Heart right ventricle (tissue), 16 donors: ENCODE results near the gene MUC22. TPM values are rescaled to one million over a fixed set of nuclear protein-coding genes. Genes with fewer than 3 reads are reported as not detected.

Experiments used
- ATAC-seq, 8 donors: fragments of 200-7000 bp; cut with Tn5 transposase; one replicate each; pipeline ENCODE4 v1.9.1; 2020; ENCODE audit warnings: mild to moderate bottlenecking in 8 of 8, moderate library complexity in 8 of 8, moderate number of reproducible peaks in 1 of 8
- DNase-seq, 2 donors: peaks; one replicate each; pipeline ENCODE4 v3.0.0-alpha.2; 2020
- H3K27ac ChIP-seq, 10 donors: fragments of 200-600 bp; sonication (generic) in 2 of 10; one replicate each; pipeline versions ENCODE4 v1.5.0 to v1.8.0; 2020 to 2022; ENCODE audit warnings: mild to moderate bottlenecking in 3 of 10
- H3K27me3 ChIP-seq, 7 donors: fragments of 200-600 bp; one replicate each; pipeline ENCODE4 v1.8.0; 2021 to 2022; ENCODE audit warnings: mild to moderate bottlenecking in 2 of 7
- H3K36me3 ChIP-seq, 9 donors: fragments of 200-600 bp; sonication (generic) in 1 of 9; one replicate each; pipeline versions ENCODE4 v1.5.0 to v1.8.0; 2020 to 2022; ENCODE audit warnings: mild to moderate bottlenecking in 2 of 9
- H3K4me1 ChIP-seq, 9 donors: fragments of 200-600 bp; sonication (generic) in 1 of 9; one replicate each; pipeline versions ENCODE4 v1.5.0 to v1.8.0; 2020 to 2022; ENCODE audit warnings: mild to moderate bottlenecking in 4 of 9
- H3K4me3 ChIP-seq, 10 donors: fragments of 200-600 bp; sonication (generic) in 2 of 10; one replicate each; pipeline versions ENCODE4 v1.5.0 to v1.8.0; 2020 to 2022; ENCODE audit warnings: mild to moderate bottlenecking in 7 of 10, moderate library complexity in 2 of 10
- H3K9me3 ChIP-seq, 11 donors: fragments of 200-600 bp in 10 of 11; sonication (generic) in 2 of 11; one replicate each; pipeline versions ENCODE4 v1.5.0 to v1.8.0; 2013 to 2022; ENCODE audit warnings: mild to moderate bottlenecking in 2 of 11, control low read depth in 1 of 11, moderate library complexity in 1 of 11
- CTCF ChIP-seq, 9 donors: fragments of 200-600 bp; sonication (generic) in 2 of 9; IDR thresholded peaks; one replicate each; pipeline versions ENCODE4 v1.5.0 to v1.8.0; 2021 to 2022; ENCODE audit warnings: antibody characterized with exemption in 9 of 9, mild to moderate bottlenecking in 5 of 9, moderate library complexity in 1 of 9
- WGBS, 2 donors: extraction: QIAGEN DNeasy Blood & Tissue Kit; methylation state at CpG; one replicate each; pipeline ENCODE4 v1.1.7; 2013; ENCODE audit warnings: inconsistent platforms in 1 of 2; 5-methylcytosine and 5-hydroxymethylcytosine counted together
- intact Hi-C, 10 donors: fragments of 100-400 bp; cut with DNase I; formaldehyde crosslinking; loops; one replicate each; pipeline versions ENCODE4 v1.11.1 to v1.14.2; 2022
- polyA plus RNA-seq, 2 donors: library from polyadenylated mRNA; stranded (reverse); fragments of 200-250 nt; gene quantifications; one replicate each; pipeline ENCODE4 v1.2.3, GENCODE V29; 2013
- total RNA-seq, 10 donors: library from RNA; stranded (reverse); fragmentation: NEBNext Ultra II Directional in 3 of 10; extraction: Animal tissue kit (Norgen Biotek cat#: 25700) in 3 of 10; gene quantifications; one replicate each; pipeline versions ENCODE4 v1.2.1 to v1.2.4, GENCODE V29; 2021 to 2023
- donor health status: Arrhythmogenic right ventricular cardiomyopathy.
- donor health status: ischemic (EF 13 %, LVEDD 7.1; RV severe dilation, severe dysfunction).
- donor health status: healthy with polysubstance abuse.
- donor health status: DM: no; HTN: yes; CAD: no.
- donor health status: DM: no; HTN: no; CAD: no.
- donor health status: ischemic (EF 25% LVEDD 6.9; RV normal size, moderate dysfunction).
- donor health status: ischemic (EF 25% LVEDD 5.7; RV mildly dilated, moderate dysfunction).
- donor health status: healthy.
- donor health status: DM: yes; HTN: yes; CAD: no.
- donor health status: Ischemic cardiomyopathy.
- donor health status: ischemic (EF 35%, LVEDD 5.7; RV mildly dilated, moderate dysfunction).
- donor health status: nonischemic (EF 11% LVEDD 7.7; RV severe dilation, severe dysfunction).
- donor health status: DM: yes; HTN: yes; CAD: no.
- donor health status: PGD.
- donor health status: ischemic (EF 29% LVEDD 5.4; RV normal size, mild dysfunction).
- donor health status: nonischemic (EF 23%, LVEDD 6.1; RV moderate dilation, normal function).

Gene MUC22
- total and polyA plus RNA-seq, 12 donors = under 0.01 to 0.64 (median 0.24) TPM

DNA sequence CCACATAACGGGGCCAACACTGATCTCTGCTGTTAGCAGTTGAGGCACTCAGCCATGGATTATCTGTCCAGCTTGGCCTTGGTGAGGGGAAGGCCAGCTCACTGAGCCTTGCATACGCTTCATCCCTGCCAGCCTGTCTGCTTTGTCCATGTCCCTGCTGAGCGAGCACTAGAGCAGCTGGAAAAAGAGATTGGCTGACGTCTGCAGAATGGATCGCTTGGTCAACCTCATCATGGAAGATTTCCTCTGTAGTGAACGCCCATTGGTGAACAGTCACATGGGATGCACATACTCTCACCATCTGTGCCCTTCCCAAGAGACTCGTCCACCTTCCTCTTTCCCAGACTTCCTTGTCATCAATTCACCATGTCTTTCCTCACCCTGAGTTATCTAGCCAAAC is 26.9 kb downstream of the MUC22 start:
- ATAC-seq (peak in 3 of 8 donors; percentile 35 to 60 (median 42)), DNase-seq (no peak)
- Histone ChIP-seq H3K9me3 (no peaks in the 10 kb centered on the region), H3K27me3 (peaks cover 0 to 12% (median 0%) of the 10 kb centered on the region in 7 donors), H3K27ac (no peak overlapping the region), H3K4me3 (no peak overlapping the region), H3K36me3 (no peaks in the 10 kb centered on the region), H3K4me1 (no peaks in the 10 kb centered on the region)
- intact Hi-C loops = loop anchor here in 1 of 10 donors (5.0 kb wide), 1 partner anchor 100 kb away; no protein-coding TSS in a partner anchor
- 72 to 77% methylated on average over 7 of the region's 7 CpGs for WGBS, 2 donors
- no peak for TF ChIP-seq CTCF (IDR thresholded peaks at IDR 0.05)

- H3K36me3 ChIP-seq = no peaks in the 10 kb centered on the region
- H3K4me1 ChIP-seq = peaks cover 0 to 1% (median 0%) of the 10 kb centered on the region in 9 donors
- 51 to 59% methylated on average over 3 of the region's 3 CpGs for WGBS, 2 donors
- no peaks in the 10 kb centered on the region for H3K9me3 ChIP-seq
- DNase-seq (no peak), ATAC-seq (peak in 1 of 8 donors; percentile 12)
- no peak overlapping the region for H3K27ac ChIP-seq
- no peak for TF ChIP-seq CTCF (IDR thresholded peaks at IDR 0.05)
- intact Hi-C loops = loop anchor here in 1 of 10 donors (5.0 kb wide), 1 partner anchor 100 kb away; no protein-coding TSS in a partner anchor
- H3K27me3 ChIP-seq = peaks cover 0 to 12% (median 0%) of the 10 kb centered on the region in 7 donors
- no peak overlapping the region for H3K4me3 ChIP-seq
Measured at GRCh38 chr6:31037682-31038081, 27.4 kb downstream of the MUC22 start.

DNA sequence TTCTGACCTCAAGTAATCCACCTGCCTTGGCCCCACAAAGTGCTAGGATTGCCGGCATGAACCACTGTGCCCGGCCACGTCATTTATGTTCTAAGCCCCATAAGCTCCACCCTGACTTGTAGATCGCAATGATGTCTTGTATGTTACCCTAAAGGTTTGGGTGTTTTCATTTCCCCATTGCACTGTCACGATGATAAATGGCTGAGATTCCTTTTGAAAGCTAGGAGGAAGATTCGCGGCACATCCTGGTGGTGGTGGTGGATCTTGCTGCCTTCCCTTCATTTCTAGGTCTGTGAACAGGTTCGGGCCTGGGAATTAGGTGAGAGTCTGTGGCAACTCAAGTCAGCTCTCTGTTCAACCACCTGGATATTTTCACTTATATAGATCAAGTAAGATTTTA is 28.3 kb downstream of the MUC22 start:
- ATAC-seq (no peak), DNase-seq (no peak)
- H3K4me1 ChIP-seq = peaks cover 0 to 9% (median 0%) of the 10 kb centered on the region in 9 donors
- H3K36me3 ChIP-seq = no peaks in the 10 kb centered on the region
- peaks cover 0 to 12% (median 0%) of the 10 kb centered on the region in 7 donors for H3K27me3 ChIP-seq
- intact Hi-C loops = loop anchor here in 1 of 10 donors (5.0 kb wide), 1 partner anchor 101 kb away; no protein-coding TSS in a partner anchor
- 93 to 95% methylated on average over 8 of the region's 8 CpGs for WGBS, 2 donors
- no peaks in the 10 kb centered on the region for H3K9me3 ChIP-seq
- H3K4me3 ChIP-seq = no peak overlapping the region
- no peak for TF ChIP-seq CTCF (IDR thresholded peaks at IDR 0.05)
- H3K27ac ChIP-seq = no peak overlapping the region

DNA sequence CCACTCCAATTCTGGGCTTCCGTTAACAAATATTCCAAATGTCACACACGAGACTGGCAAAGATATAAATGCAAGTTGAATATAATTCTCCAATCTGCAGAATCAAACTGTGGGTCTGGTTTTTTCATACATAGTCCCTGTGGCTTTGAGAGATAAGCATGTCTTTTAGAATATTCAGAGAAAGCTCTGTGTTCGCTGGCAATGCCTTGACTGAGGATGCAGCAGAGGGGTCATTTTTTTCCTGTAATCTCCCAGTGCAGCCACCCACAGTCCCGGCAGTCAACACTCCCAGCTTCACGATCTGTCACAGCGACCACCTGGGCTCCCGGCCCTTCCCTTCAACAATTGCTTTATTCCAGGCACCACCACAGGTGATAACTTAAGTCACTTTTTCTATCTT is 30.5 kb downstream of the MUC22 start:
- H3K9me3 ChIP-seq = no peaks in the 10 kb centered on the region
- WGBS, 2 donors = 52 to 65% methylated on average over 7 of the region's 7 CpGs
- peaks cover 0 to 9% (median 0%) of the 10 kb centered on the region in 9 donors for H3K4me1 ChIP-seq
- no peak for TF ChIP-seq CTCF (IDR thresholded peaks at IDR 0.05)
- no peak overlapping the region for H3K4me3 ChIP-seq
- intact Hi-C loops = loop anchor here in 7 of 10 donors (5.0 to 10.0 kb wide), 6 partner anchors 94 to 126 kb away; partner anchors contain the start of genes MUCL3 (in 2 of the 7) and VARS2 (in 2 of the 7)
- no peak for DNase-seq
- H3K27me3 ChIP-seq = peaks cover 0 to 12% (median 0%) of the 10 kb centered on the region in 7 donors
- no peak overlapping the region for H3K27ac ChIP-seq
- no peak for ATAC-seq
- no peaks in the 10 kb centered on the region for H3K36me3 ChIP-seq
